Right kidney (tissue), 9 donors: ENCODE measurements around the gene OR8D1.

Experiments used
- DNase-seq: peaks from one replicate; pipeline ENCODE4 v3.0.0-alpha.2; 2016
- long read RNA-seq, 8 donors: transcript quantifications; one replicate each; lab custom pipeline, GENCODE V29; 2026

OR8D1 gene
- long read RNA-seq, donor 1 = 0 reads
- long read RNA-seq, donor 2 = 0 reads
- long read RNA-seq, donor 3 = 0 reads
- long read RNA-seq, donor 4 = 0 reads
- long read RNA-seq, donor 5 = 0 reads
- long read RNA-seq, donor 6 = 0 reads
- long read RNA-seq, donor 7 = 0 reads
- long read RNA-seq, donor 8 = 0 reads

DNA sequence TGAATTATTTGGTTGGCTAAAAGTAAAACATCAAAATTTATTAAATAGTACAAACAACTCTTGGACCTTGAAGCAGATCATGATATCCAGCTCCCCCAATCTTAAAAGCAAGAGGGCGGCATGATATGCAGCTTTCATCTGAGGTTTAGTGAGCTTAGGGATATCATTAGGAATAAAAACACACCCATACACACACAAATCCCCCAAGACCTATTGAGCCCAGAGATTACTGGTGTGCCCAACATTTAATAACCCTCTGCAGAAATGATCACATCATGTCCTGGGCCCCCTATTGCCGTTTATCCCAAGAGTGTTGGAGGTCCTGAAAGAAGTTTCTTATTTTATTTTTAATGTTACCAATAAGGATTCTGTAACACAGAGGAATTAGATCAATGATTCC, at the start of gene OR8D1:
Gene OR8D1, minus strand, starts transcription at position 101 of the 400 bp plus-strand sequence. CDS start 3,183 bp downstream, outside the sequence.
- no peak for DNase-seq

DNA sequence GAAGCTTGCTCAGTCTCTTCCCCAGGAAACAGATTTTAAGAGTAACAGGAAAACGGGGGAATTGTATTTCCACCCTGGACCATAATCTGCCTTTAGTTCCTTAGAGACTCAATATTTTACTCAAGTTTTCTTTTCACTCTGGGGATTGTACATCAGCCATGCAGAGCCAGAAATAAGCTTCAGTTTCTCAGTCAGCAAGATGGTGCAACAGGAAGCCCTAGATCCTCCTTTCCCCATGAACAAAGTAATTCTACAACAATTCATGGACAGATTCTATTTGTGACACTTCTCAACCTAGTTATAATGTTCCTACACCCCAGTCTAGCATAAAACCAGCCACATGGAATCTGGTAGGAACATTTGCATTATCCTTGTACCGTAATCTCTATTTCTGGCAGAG, 45.8 kb upstream of the OR8D1 start:
- no peak for DNase-seq

DNA sequence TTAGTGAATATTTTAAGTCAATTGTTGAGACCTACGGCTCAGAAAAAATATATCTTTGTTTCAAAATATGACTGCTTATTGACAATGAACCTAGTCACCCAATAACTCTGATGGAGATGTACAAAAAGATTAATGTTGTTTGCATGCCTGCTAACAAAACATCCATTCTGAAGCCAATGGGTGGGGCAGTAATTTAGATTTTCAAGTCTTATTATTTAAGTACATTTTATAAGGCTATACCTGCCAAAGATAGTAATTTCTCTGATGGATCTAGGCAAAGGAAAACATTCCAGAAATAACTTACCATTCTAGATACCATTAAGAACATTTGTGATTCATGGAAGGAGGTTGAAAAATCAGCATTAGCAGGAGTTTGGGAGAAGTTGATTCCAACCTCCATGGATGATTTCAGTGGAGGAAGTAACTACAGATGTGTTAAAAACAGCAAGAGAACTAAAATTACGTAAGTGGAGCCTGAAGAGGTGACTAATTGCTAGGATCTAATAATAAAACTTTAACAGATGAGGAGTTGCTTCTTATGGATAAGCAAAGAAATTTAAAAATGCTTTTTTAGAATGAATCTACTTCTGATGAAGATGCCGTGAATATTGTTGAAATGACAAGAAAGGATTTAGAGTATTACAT, 32.7 kb upstream of the OR8D1 start:
- DNase-seq = no peak

DNA sequence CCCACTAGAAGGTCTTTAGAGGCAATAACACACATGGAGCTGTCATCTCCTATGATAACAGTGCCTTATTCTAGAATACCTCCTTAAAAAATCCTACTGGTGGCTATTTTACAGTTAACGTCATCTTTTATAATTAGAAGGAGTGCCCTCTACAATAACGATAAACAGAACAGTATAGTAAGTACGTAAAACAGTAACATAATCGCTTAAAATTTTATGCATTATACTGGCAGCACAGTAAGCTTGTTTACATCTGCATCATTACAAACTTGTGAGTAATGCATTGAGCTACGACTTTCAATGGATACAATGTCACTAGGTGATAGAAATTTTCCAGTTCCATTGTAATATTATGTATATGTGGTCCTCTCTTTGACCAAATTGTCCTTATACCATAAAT, 30.6 kb upstream of the OR8D1 start:
- no peak for DNase-seq

GRCh38 chr11:124340142-124340447, 26.3 kb upstream of the OR8D1 start:
- no peak for DNase-seq

DNA sequence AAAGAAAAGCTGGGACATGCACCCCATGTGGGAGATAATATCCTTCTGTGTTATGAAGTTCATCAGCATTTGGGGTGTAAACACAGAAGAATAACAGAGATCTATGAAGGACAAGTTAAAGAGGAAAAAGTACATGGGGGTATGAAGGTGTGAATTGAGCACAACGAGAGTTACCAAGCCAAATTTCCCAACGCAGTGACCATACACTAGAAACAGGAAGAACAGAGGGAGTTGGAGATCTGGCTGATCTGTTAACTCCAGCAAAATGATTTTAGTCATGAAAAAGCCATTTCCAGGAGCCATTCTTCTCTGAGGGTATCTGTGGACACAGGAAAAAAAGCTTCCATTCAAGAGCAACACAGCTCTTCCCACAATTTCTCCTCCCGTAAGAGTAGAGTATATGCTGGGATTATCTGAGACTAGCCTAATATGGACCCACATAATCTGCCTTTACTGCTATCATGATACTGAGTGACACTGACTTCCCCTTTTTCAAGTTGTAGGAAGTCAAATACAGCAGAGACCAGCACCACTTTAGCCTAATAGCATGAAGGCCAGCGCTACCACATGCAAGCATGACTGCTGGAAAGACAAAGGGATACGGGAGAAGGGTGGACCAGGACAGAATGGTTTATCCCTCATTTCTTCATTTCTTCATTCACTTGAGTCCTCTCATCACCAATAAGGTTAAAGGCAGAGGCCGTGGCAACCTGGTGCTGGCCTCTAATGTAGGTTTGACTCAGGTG, 25.8 kb upstream of the OR8D1 start:
- no peak for DNase-seq

DNA sequence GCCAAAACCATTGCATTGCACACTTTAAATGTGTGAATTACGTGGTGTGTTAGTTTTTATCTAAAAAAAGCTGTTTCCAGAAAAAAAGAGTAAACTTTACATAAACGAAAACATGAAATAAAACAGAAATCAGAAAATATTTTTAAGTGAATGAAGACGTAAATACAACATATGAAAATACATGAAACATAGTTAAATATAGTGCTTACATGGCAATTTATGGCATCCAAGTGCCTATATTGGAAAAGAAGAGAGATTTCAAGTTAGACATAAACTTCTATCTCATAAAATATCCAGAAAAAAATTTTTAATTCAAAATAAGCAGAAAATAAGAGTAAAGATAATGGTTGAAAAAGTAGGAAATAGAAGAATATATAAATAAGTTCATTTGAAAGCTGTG, 18.1 kb upstream of the OR8D1 start:
- DNase-seq = no peak

GRCh38 chr11:124329787-124330478, 16.2 kb upstream of the OR8D1 start:
- no peak for DNase-seq

DNA sequence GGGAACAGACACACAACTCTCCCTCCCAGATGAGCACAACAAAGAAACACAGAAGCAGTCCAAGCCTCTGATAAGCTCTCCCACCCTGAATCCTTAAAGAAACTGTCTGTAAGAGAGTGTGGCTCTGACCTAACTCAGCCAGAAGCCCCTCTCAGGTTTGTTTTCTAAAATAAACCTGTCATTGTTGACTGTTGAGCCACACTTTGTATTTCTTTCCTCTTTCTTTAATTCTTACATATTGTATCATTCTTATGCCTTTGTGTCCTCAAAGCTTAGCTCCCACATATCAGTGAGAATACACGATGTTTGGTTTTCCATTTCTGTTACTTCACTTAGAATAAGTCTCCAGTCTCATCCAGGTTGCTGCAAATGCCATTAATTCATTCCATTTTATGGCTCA, 14.0 kb upstream of the OR8D1 start:
- no peak for DNase-seq

- DNase-seq = no peak
Measured at GRCh38 chr11:124322356-124322755, 8.6 kb upstream of the OR8D1 start.

- no peak for DNase-seq
Measured at GRCh38 chr11:124320097-124320496, 6.3 kb upstream of the OR8D1 start, which contains the start of gene OR8D2. OR8D2 (minus strand) TSS chr11:124320197; CDS start chr11:124320197, 0 bp downstream.

- DNase-seq = no peak
Measured at GRCh38 chr11:124315052-124315451, 1.3 kb upstream of the OR8D1 start.

- no peak for DNase-seq
Measured at GRCh38 chr11:124313131-124313530, 618 bp downstream of the OR8D1 start.

- DNase-seq = no peak
Measured at GRCh38 chr11:124311670-124312069, 2.1 kb downstream of the OR8D1 start.

DNA sequence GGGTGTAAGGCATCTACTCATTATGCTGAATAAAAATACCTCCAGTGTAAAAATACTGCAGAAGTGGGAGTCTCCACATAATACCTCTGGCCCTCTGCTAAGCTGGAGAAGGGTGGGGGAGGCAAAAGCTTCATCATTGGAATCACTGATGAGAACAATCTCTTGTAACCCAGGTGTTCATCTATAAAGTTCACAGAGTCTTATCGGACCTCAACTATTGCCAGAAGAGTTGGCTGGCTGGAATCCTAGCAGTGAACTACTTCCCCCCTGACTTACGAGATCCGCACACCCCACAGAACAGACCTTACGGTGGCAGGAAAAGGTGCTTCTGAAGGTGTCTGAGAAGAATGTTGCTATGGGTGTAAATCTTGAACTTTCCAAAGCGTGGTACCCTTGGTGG, 2.5 kb downstream of the OR8D1 start:
- DNase-seq = no peak

- no peak for DNase-seq
Measured at GRCh38 chr11:124310721-124311120, 3.0 kb downstream of the OR8D1 start.

- no peak for DNase-seq
Measured at GRCh38 chr11:124307093-124307492, 6.7 kb downstream of the OR8D1 start.

DNA sequence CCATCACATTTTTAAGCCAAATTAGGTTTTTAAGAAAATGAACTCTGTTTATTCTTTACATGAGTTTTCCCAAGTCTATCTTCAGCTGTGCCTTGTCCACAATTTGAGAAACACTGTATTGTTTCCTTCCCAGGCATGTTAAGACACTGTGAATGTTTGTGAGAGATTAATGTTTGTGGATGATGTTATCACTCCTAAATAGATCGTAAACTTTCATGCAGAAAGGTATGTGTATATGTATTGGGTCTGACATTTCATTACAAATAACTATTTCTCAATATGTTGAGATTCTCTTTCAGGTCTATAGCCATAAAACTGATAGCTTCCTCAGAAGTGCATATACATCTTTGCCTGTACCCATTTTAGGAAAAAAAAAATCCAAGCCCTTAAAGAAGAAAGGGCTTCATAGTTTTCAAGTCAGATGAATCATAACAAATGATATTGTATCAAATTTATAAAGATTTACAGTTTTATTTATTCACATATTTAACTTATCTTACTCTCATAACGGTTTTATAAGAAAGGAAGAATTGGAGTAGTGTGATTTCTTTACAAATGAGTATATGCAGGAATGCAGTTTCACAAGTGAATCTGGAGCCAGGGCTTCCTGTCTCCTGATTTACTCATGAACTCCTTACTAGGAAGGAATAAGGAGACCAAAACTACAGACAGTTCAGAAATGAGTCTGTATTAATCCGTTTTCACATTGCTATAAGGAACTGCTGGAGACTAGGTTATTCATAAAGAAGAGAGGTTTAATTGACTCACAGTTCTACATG, 11.2 kb downstream of the OR8D1 start:
- DNase-seq = no peak

DNA sequence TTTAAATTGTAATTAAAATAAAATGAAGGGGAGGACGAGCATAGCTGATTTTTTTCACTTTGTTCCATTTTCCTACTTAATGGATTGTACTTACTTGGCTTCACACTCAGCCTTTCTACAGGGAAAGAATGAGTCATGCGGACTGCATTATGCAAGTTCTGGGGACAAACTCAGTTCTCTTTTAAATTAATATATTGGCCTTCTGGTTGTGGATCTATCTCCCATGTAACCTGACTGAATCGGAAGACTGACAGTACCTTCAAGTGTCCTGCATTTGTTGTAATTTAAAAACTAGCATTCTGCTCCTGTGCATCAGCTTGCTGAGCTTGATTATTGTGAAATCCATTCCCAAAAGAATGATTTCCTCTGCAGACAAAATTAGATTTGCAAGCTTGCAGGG, 12.2 kb downstream of the OR8D1 start:
- no peak for DNase-seq

DNA sequence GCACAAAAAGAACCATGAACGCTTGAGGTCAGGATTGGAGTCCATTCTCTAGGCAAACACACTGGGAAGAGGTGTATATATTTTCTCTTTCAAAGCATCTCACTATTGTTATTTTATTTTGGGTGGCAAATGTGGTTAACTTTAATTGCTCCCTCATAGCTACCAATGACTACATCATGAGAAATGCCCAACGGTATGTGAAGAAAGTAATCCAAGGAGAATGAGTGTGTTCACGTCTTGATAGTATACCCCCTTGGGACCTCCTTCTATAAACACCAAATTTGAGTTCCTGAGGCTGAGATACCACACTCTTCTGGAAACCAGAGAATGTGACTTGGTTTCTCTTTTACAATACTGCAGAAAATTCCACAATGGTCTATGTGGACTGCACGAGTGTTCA, 15.8 kb downstream of the OR8D1 start:
- DNase-seq = no peak

DNA sequence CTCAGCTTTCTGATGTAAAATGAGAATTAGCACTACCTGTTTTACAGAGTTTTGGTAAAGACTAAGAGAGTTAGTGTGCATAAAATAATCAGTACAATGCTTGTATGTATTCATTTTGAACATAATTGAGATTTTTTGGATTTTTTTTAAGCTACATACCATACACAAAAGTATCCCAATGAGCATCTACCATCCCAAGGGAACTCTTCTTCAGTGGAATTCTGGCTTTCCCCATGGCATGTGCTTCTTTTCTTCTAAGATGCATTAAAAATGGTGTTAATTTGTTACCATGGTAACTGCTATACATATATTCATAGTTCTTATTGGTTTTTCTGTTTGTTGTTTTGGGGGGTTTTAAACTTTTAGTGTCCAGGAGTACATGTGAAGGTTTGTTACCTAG, 17.7 kb downstream of the OR8D1 start:
- no peak for DNase-seq

- no peak for DNase-seq
Measured at GRCh38 chr11:124294687-124295086, 19.1 kb downstream of the OR8D1 start.
